ENCODE data around the gene CFAP157.

CFAP157 gene

GRCh38 chr9:127712867-127713266 lies 6.1 kb downstream of the CFAP157 start:
- TF ChIP-seq, protein P1, sequence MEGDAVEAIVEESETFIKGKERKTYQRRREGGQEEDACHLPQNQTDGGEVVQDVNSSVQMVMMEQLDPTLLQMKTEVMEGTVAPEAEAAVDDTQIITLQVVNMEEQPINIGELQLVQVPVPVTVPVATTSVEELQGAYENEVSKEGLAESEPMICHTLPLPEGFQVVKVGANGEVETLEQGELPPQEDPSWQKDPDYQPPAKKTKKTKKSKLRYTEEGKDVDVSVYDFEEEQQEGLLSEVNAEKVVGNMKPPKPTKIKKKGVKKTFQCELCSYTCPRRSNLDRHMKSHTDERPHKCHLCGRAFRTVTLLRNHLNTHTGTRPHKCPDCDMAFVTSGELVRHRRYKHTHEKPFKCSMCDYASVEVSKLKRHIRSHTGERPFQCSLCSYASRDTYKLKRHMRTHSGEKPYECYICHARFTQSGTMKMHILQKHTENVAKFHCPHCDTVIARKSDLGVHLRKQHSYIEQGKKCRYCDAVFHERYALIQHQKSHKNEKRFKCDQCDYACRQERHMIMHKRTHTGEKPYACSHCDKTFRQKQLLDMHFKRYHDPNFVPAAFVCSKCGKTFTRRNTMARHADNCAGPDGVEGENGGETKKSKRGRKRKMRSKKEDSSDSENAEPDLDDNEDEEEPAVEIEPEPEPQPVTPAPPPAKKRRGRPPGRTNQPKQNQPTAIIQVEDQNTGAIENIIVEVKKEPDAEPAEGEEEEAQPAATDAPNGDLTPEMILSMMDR (IDR thresholded peaks at IDR 0.05; ENCODE audit: low read depth, low read length) = no peak
- DNase-seq = no peak
- Histone ChIP-seq H3K4me3 (ENCODE audit: low read depth, low read length) (no peak overlapping the region), H3K36me3 (no peaks in the 10 kb centered on the region), H3K9me3 (ENCODE audit: severe bottlenecking) (peaks cover 4% of the 10 kb centered on the region), H3K27ac (no peak overlapping the region), H3K27me3 (ENCODE audit: insufficient read depth, low read depth, severe bottlenecking) (no peaks in the 10 kb centered on the region)

DNA sequence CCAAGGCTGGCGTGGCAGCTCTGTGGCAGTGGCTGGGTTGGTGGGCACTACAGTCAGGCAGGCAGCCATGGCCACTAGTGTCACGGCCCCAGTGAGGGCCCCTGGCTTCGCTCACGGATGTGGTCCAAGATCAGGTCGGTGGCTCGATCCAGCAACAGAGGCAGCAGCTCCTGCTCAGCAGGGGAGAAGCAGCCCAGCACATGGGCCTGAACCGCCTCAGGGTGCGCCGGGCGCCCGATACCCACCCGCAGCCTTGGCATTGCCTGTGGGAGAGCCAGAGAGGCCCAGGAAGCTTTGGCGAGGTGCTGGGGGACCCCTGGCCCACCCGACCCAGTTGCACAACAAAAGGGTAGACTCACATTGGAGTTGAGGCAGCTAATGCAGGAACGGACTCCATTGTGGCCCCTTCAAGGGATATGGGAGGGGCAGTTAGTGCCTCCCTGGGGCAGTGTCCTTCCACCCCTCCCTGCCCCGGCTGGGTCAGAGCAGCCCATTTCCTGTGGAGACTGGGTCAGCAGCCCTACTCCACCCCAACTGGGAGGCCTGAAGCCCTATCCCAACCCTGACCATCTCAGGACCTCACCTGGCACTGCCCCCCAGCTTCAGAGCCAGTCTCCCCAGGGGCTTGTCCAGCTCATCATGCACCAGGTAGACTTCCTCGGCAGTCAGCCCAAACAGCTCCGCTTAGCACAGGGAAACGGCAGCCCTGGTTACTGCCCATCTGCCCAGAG lies 7.4 kb downstream of the CFAP157 start:
- TF ChIP-seq, protein P1 (IDR thresholded peaks at IDR 0.05; ENCODE audit: low read depth, low read length) = no peak
- no peaks in the 10 kb centered on the region for H3K9me3 ChIP-seq (ENCODE audit: severe bottlenecking)
- no peaks in the 10 kb centered on the region for H3K27me3 ChIP-seq (ENCODE audit: insufficient read depth, low read depth, severe bottlenecking)
- no peak overlapping the region for H3K27ac ChIP-seq
- H3K4me3 ChIP-seq (ENCODE audit: low read depth, low read length) = no peak overlapping the region
- no peaks in the 10 kb centered on the region for H3K36me3 ChIP-seq
- DNase-seq = no peak

GRCh38 chr9:127714951-127715469 lies 8.2 kb downstream of the CFAP157 start:
- DNase-seq = no peak
- H3K27ac ChIP-seq = no peak overlapping the region
- H3K36me3 ChIP-seq = no peaks in the 10 kb centered on the region
- no peaks in the 10 kb centered on the region for H3K27me3 ChIP-seq (ENCODE audit: insufficient read depth, low read depth, severe bottlenecking)
- TF ChIP-seq, protein P1 (IDR thresholded peaks at IDR 0.05; ENCODE audit: low read depth, low read length) = no peak
- H3K4me3 ChIP-seq (ENCODE audit: low read depth, low read length) = peak overlapping the region; percentile 54
- H3K9me3 ChIP-seq (ENCODE audit: severe bottlenecking) = no peaks in the 10 kb centered on the region

DNA sequence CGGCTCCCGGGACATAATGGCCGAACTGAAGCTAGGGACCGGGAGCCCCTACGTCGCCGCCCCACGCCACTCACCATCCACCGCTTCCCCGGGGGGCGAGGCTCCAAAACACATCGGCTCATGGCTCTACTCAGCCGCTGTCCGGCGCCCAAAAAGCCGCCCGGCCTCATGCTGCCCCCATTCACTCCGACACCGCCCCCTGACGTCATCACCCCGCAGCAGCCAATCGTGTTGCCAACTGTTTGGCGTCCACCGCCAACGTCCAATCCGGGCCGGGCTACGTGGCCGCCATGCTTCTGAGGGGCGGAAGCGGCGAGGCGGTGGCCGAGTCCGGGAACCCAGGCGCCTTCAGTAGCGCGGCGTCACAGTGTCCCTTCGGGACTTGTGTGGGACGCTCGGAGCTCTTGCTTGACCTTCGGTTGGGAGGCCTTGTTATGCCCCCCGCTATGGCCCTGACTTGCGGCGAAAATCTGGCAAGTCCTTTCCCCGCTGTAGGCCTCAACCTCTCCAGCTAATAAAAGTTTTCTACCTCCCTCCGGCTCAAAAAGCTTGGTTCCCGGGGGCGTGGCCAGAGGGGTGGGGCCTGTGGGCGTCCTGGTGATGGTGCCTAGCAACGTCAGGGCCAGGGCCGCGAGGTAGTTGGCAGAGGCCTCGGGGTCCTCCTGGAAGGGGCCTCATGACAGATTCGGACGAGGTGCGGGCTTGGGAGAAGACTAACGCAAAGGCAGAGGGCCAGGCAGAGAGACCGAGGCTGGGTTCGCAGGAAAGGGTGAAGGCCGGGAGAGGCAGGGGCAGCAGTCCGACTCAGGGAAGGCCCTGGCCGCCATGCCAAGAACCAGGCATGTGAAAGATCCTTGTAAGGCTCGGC lies 8.9 kb downstream of the CFAP157 start, which contains the start of the genes PTRH1 and TTC16:
TSS of gene PTRH1 (minus strand) at position 194 of the 868 bp plus-strand sequence. CDS start at position 170, 24 bp downstream.
TSS of gene TTC16 (plus strand) at position 610 of the 868 bp plus-strand sequence. CDS start at position 677, 67 bp downstream.
- H3K27ac ChIP-seq = no peak within 1 kb of the TSS
- H3K27me3 ChIP-seq (ENCODE audit: insufficient read depth, low read depth, severe bottlenecking) = no peaks in the 10 kb centered on the region
- TF ChIP-seq, protein P1 (IDR thresholded peaks at IDR 0.05; ENCODE audit: low read depth, low read length) = no peak
- peak; percentile 98 for DNase-seq
- no peaks in the 10 kb centered on the region for H3K9me3 ChIP-seq (ENCODE audit: severe bottlenecking)
- H3K36me3 ChIP-seq = no peaks in the 10 kb centered on the region
- peak within 1 kb of the TSS; percentile 54 for H3K4me3 ChIP-seq (ENCODE audit: low read depth, low read length)

GRCh38 chr9:127716412-127716811 lies 9.6 kb downstream of the CFAP157 start:
- no peak for DNase-seq
- TF ChIP-seq, protein P1 (IDR thresholded peaks at IDR 0.05; ENCODE audit: low read depth, low read length) = no peak
- H3K9me3 ChIP-seq (ENCODE audit: severe bottlenecking) = no peaks in the 10 kb centered on the region
- H3K36me3 ChIP-seq = no peaks in the 10 kb centered on the region
- H3K27ac ChIP-seq = no peak overlapping the region
- H3K27me3 ChIP-seq (ENCODE audit: insufficient read depth, low read depth, severe bottlenecking) = no peaks in the 10 kb centered on the region
- no peak overlapping the region for H3K4me3 ChIP-seq (ENCODE audit: low read depth, low read length)

Measured in WERI-Rb-1 (cell line).